Neuron (in vitro differentiated cells): ENCODE measurements around the gene AFF3.
"Not testable (repeated sequence)": the region's sequence is repeated elsewhere in the genome, so short reads cannot be mapped to it uniquely, and the experiment has no call there.

ENCODE experiments used
- H2AFZ ChIP-seq: one replicate; pipeline ENCODE4 v1.6.1; 2013; ENCODE audit warnings: low read depth, mild to moderate bottlenecking, inconsistent platforms, low read length, moderate library complexity
- H3K27me3 ChIP-seq: one replicate; pipeline ENCODE4 v1.6.1; 2013; ENCODE audit warnings: low read length; ENCODE audit not compliant: insufficient read depth
- H3K36me3 ChIP-seq: one replicate; pipeline ENCODE4 v1.6.1; 2013; ENCODE audit warnings: low read length; ENCODE audit not compliant: insufficient read depth
- H3K4me1 ChIP-seq: one replicate; pipeline ENCODE4 v1.6.1; 2013; ENCODE audit warnings: low read length; ENCODE audit not compliant: insufficient read depth
- H3K4me3 ChIP-seq: 2 replicates; pipeline ENCODE4 v1.5.1; 2013; ENCODE audit warnings: mild to moderate bottlenecking, low read length, moderate library complexity
- H3K9me3 ChIP-seq: one replicate; pipeline ENCODE4 v1.6.1; 2013; ENCODE audit warnings: low read length

The AFF3 gene

DNA sequence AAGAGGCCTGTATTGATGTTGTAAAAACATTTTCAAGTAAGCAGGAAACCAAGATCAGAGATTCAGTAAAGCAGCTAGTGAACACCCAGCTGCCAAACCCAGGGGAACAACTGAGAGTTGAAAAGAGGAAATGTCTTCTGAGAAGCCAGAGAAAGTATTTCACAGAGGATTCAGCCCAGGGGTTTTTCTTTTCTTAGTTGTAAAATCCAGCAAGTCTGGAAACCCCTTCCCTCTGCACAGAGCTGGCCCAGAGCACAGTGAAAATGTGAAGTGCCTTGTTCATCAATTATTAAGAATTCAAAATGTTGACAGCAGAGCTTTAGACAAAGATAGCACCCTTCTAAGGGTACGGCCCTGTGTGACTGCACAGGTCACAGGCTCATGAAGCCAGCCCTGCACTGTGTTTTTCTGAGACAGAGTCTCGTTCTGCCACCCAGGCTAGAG is 28.4 kb downstream of the AFF3 start:
- no peaks in the 10 kb centered on the region for H3K9me3 ChIP-seq
- no peaks in the 10 kb centered on the region for H3K27me3 ChIP-seq
- H3K4me1 ChIP-seq = no peaks in the 10 kb centered on the region
- no peak overlapping the region for H2AFZ ChIP-seq
- H3K36me3 ChIP-seq = no peaks in the 10 kb centered on the region
- H3K4me3 ChIP-seq = no peak overlapping the region

DNA sequence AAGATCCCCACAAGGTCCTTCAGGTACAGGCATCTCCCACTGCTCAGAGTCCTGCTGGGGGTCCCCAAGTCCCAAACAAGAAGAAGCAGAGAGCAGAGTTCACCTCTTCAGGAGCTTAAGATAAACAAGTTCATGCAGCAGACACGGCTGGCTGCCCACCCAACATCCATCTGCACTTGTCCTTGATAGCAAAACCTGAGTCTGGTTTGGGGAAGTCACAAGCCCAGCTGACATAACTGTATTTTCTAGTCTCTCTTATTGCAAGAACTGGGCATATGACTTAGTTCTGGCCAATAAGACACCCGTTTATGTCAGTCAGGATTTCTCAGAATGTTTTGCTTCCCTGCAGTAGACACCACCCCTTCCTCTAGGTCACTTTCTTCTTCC is 31.8 kb downstream of the AFF3 start:
- H3K9me3 ChIP-seq = no peaks in the 10 kb centered on the region
- peaks cover 28% of the 10 kb centered on the region for H3K4me1 ChIP-seq
- H3K27me3 ChIP-seq = no peaks in the 10 kb centered on the region
- no peak overlapping the region for H2AFZ ChIP-seq
- H3K4me3 ChIP-seq = no peak overlapping the region
- no peaks in the 10 kb centered on the region for H3K36me3 ChIP-seq

DNA sequence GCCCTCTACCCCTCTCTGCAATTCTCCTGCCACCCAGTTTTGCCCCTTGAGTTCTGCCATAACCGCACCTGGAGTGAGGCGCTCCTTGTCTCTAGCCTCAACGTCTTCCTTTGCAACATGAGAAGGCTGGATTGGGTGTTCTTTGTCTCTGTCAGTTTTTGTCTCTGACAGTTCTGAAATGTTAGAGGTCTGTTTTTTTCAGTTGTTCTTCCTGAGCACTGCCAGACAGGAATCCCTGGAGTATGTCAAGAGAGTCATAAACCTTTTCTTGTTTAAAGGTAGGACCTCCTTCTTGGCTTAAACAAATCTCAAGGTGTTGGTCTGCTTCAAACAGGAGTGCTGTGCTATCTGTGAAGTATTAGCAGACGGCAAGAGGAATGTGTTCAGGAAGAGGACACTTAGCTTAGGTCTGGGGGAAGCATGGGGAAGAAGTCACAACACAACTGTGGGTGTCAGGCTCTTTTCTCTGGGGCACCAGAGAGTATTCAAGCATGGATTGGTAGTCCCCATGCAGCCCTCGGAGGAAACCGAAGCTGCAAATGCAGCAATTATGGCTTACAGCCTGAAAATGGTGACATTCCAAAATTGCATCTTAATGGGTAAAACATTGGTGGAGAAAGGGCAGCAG is 32.3 kb downstream of the AFF3 start:
- H3K27me3 ChIP-seq = no peaks in the 10 kb centered on the region
- no peaks in the 10 kb centered on the region for H3K36me3 ChIP-seq
- no peaks in the 10 kb centered on the region for H3K9me3 ChIP-seq
- H2AFZ ChIP-seq = no peak overlapping the region
- H3K4me1 ChIP-seq = peaks cover 33% of the 10 kb centered on the region
- no peak overlapping the region for H3K4me3 ChIP-seq

DNA sequence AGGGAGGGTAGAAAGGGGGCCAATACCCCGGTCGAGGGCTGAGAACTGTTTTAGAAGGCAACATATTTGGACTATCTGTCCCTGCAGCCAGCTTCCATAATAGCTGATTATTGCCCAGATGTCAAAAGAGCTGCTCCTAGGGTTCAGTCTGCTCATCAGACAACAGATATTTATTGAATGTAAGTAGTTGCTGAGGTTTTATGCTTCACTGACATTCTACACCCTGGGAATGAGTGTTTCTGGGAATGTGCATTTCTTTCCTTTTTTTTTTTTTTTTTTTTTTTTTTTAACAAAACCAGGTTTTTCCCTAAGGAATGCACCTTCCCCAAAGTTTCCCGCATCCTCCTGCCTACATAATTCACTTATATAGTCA is 33.8 kb downstream of the AFF3 start:
- H2AFZ ChIP-seq, H3K9me3 ChIP-seq, H3K27me3 ChIP-seq, H3K4me3 ChIP-seq, H3K36me3 ChIP-seq: not testable (repeated sequence)
- H3K4me1 ChIP-seq = peaks cover 34% of the 10 kb centered on the region

DNA sequence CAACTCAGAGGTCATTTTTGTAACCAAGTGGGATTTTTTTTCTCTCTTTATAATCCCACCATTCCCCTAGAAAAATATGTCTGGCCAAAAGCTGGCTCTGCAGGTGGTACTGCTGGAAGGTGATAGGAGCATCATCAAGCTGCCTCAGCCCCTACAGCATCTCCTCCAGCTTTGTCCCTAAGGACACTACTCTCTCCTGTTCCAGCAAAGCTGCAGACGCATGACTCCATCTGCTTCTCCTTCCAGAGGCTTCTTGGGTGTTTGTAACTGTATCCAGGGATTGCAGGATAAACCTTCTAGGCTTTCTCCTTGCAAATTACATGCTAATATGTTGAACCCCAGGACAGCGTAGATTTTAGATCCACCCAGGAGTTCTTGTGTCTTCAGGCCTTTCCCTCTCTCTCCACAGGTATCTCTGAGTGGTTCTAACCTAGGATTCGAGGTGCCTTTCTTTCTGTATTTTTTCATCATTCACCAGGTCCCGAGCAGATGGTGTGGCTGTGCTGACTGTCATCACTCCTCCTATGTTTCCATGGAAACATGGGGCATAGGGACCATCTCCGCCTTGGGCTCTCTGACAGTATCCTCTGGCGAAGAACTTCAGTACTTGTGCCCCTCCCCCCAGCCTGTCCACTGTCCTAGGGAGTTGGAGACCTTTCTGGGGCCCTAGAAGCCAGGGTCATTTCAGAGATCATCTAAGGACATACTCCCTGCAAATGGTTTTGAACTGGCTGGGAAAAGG is 34.3 kb downstream of the AFF3 start:
- Histone ChIP-seq H3K4me3 (no peak overlapping the region), H3K36me3 (no peaks in the 10 kb centered on the region), H2AFZ (no peak overlapping the region), H3K4me1 (peaks cover 34% of the 10 kb centered on the region), H3K27me3 (no peaks in the 10 kb centered on the region), H3K9me3 (no peaks in the 10 kb centered on the region)

DNA sequence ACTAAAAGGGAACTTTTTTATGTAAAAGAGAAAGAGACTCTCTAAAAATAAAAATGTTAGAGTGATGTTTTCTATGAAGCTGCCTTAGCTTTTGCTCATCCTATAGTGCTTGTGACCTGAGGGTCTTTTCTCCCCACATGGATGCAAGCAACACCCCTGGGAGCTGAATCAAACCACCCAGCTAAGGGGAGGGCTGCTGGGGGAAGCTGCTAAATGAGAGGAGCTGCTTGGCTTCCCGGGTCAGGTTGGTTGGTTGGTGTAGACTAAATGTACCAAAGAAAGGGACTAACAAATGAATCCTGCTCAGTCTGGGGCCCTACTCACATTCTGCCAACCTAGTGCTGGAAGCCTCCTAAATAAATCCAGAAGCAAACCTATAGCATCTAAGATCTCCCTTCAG is 35.0 kb downstream of the AFF3 start:
- H3K36me3 ChIP-seq = no peaks in the 10 kb centered on the region
- H3K9me3 ChIP-seq = no peaks in the 10 kb centered on the region

DNA sequence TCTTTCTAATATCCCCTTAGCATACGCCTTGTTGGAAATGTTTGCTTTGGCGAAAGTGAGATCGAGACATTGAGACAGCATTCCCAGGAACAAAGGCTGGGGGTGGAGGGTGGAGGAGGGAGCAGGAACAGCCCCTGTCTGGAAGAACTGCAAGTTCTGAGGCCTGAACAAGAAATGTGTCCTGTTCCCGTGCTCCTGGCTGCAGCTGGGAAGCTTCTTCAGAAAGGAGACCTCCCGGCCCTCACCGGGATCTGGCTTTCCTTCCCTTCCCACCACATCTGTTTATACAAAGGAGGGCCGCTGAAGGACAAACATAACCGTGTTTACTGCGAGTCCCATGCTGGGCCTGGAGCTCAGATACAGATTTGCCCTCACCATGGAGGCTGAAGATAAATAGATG is 35.9 kb downstream of the AFF3 start:
- Histone ChIP-seq H2AFZ (no peak overlapping the region), H3K4me1 (peaks cover 34% of the 10 kb centered on the region), H3K36me3 (no peaks in the 10 kb centered on the region), H3K9me3 (no peaks in the 10 kb centered on the region), H3K27me3 (no peaks in the 10 kb centered on the region), H3K4me3 (no peak overlapping the region)

More for the DNA sequence above, 35.0 kb downstream of the AFF3 start:
- peaks cover 34% of the 10 kb centered on the region for H3K4me1 ChIP-seq
- H3K27me3 ChIP-seq = no peaks in the 10 kb centered on the region
- H3K4me3 ChIP-seq = no peak overlapping the region
- H2AFZ ChIP-seq = no peak overlapping the region

DNA sequence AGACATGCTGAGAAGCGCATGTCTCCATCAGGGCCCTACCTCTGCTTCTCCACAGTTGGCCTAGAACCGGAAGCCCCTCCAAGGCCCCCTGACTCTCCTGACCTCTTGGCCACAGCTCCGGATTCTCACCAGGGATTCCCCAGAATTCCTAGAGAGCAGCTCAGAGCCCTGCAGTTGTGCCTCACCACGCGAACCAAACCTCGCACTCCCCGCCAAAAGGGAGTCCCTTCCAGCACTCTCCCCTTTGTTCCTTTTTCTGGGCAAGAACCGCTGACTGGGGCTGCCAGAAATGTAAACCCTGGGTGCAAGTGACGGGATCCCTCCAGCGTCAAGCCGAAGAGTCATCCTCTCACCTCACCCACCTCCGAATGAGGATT is 36.7 kb downstream of the AFF3 start:
- Histone ChIP-seq H3K4me1 (peaks cover 34% of the 10 kb centered on the region), H3K27me3 (no peaks in the 10 kb centered on the region), H3K4me3 (peak overlapping the region; percentile 46), H2AFZ (peak overlapping the region; percentile 34), H3K36me3 (no peaks in the 10 kb centered on the region), H3K9me3 (no peaks in the 10 kb centered on the region)

DNA sequence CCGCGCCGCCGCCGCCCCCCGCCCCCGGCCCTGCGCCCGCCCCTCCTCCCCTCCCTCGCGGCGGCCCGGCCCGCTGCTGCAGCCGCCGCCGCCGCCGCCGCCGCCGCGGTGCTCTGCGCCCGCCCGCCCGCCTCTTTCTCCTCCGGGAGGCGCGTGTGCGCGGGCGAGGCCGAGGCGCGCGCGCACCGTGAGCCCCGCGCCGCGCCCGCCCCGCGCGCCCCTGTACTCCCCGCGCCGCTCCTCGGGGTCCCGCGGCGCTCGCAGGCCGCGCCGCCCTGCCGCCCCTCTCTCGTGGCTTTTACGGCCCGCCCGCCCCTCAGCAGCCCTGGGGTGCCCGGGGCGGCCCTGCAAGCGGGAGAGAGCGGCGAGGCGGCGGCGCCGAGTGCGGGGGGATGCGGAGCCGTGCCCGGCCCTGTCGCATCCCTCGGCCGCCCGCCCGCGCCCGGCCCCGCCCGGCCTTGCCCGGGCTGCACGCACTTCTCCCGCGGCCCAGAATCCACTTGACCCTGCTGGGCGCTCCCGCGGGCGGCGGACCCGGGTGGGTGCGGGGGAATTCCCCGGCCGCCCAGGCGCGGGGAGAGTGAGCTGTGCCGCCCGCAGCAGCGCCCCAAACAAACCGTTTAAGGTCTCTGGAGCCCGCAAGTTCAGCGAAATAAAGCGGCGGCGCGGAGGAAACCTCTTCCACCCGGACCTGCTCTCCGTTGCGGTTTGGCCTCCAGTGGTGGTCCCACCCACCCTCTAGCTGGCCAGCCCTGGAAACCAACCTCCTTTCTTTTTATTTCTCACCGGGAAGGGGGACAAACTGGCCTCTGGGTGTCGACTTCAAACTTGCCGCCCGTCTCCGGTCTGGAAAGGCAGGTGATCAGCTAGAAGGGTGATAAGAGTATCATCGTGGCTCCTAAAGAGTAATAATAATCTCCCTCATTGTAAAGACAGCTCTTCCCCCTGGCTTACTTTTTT is 37.4 kb downstream of the AFF3 start:
- H3K9me3 ChIP-seq = no peaks in the 10 kb centered on the region
- peak overlapping the region; percentile 46 for H3K4me3 ChIP-seq
- peaks cover 34% of the 10 kb centered on the region for H3K4me1 ChIP-seq
- H2AFZ ChIP-seq = peak overlapping the region; percentile 34
- H3K36me3 ChIP-seq = no peaks in the 10 kb centered on the region
- no peaks in the 10 kb centered on the region for H3K27me3 ChIP-seq

DNA sequence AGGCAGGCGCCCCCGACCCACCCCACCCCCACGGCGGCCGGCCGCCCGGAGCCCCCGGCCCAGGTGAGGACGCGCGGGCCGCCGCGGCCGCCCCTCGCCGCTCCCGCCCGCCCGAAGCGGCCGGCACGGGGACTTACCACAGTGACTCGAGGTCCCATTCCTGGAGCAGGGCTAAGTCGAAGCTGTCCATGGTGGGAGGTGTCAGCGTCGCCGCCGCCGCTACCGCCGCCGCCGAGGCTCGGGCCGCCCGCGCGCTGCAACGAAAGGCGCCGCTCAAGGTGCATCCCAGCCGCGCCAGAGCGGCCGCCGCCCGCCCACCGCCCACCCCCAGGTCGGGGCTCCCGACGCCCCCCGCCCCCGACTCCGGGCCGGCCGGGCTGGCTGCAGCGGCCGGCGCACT is 38.1 kb downstream of the AFF3 start:
- H2AFZ ChIP-seq, H3K36me3 ChIP-seq, H3K27me3 ChIP-seq, H3K9me3 ChIP-seq: not testable (repeated sequence)
- H3K4me3 ChIP-seq = peak overlapping the region; percentile 48
- H3K4me1 ChIP-seq = peaks cover 34% of the 10 kb centered on the region

DNA sequence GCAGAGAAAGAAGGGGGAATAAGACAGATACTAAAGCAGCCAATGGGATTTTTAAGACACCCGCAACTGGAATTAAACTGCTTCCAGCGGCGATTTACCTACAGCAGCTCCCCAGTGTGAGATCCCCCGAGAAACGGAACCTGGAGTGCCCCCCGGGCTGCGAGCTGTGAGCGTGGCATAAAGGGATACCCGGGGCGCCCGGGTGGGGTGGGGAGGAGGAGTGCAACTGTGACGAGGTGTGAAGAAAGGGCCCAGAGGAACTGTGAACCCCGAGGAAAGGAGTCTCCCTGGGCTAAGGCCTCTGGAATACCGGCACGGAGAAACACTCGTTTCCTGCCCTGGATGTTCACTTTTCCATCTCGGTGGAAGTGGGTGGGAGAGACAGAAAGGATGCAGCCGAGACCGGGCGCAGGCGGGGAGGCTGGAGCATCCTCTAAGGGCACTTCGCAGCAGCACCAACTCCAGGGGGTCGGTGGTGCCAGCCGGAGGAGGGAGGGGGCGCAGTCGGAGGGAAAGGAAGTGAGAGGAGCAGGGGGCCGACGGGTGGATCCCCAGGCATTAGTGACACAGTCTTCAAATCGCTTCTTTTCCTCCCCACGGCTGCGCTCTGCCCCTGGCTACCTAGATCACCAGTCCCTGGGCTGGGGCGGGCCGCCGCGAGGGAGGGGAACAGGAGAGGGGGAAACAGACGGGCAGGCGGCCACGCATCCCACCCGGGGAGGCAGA is 38.7 kb downstream of the AFF3 start:
- not testable (repeated sequence) for H2AFZ ChIP-seq, H3K27me3 ChIP-seq, H3K9me3 ChIP-seq, H3K36me3 ChIP-seq
- peaks cover 34% of the 10 kb centered on the region for H3K4me1 ChIP-seq
- peak overlapping the region; percentile 48 for H3K4me3 ChIP-seq

DNA sequence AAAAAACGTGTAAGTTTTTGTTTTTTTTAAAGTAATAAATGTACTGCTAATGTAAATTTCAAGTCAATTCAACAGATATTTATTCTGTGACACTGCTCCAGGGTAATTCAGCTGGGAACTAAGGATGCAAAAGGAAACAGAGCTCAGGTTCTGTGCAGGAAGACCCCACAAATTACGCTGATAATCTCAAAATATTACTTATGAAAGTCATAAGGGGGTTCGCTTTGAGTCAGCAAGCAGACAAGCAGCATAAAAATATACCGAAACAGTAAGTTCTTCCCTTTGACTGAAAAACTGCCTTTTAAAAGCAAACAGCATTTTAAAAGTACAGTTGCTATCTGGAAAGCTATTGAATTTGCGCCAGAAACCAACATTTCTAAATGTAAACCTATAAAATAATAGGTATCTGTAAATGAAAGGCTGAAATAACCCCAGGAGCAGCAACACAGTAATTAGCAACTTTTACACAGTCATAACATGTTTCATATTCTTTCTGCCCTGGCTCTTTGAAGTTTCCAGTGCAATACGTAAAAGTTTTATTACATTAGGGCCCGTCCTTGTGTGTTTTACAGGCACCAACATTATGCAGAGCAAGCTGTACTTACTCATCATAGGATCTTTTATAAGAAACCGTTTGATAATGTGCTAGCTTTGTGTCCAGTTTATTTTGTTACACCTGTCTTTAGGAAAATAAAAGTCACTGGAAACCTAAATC is 39.8 kb downstream of the AFF3 start:
- Histone ChIP-seq H3K4me1 (peaks cover 23% of the 10 kb centered on the region), H3K4me3 (peak overlapping the region; percentile 11)
- not testable (repeated sequence) for H2AFZ ChIP-seq, H3K9me3 ChIP-seq, H3K27me3 ChIP-seq, H3K36me3 ChIP-seq
